Measurements from ENCODE around the gene CPNE8.

Gene CPNE8

DNA sequence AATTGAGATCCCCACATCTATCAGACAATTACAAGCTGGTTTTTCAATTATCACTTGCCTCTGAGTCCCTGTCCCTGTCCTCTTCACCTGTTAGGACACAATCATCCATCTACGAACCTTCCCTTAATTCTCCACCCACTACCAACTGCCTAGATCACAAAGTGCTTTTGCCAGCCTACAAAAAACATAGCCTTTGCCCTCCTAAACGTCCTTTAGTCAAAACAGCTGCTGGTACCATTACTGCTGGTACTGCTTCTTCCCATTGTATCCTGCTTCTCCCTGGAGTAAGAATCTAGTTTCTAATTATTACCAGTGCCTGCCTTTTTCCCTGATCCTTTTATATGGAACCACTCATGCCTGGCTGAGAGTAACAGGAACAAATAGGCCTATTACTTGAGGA is 82.1 kb downstream of the CPNE8 start:
- FAIRE-seq = no peak

DNA sequence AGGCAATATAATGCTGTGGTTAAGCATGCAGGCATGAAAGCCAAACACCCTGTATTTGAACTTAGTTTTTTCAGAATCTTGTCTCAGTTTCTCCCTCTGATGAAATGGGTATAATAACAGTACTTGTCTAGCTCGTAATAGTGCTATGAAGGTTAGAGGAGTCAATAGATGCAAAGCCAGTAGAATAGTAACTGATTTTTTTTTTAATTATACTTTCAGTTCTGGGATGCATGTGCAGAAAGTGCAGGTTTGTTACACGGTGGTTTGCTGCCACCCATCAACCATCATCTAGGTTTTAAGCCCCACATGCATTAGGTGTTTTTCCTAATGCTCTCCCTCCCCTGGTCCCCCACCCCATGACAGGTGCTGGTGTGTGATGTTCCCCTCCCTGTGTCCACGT is 87.4 kb downstream of the CPNE8 start:
- no peak for FAIRE-seq

DNA sequence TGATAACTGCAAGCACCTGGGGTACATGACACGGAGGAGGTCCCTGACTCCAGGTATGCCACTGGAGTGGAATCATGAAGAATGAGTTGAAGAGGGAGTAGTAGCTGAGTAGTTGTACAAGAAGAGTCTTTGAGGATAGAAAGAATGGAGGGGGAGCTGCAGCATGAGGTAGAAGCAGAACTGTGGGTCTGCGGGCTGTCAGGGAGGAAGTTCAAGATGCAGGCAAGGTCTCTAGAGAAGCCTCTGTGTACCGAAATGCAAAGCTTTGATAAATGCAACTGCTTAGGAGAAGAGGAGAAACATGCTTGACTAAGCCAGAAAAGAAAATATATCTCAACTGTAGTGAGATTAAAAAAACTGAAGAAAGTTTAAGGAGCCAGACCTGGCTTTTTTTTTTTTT is 91.5 kb downstream of the CPNE8 start:
- FAIRE-seq = no peak

DNA sequence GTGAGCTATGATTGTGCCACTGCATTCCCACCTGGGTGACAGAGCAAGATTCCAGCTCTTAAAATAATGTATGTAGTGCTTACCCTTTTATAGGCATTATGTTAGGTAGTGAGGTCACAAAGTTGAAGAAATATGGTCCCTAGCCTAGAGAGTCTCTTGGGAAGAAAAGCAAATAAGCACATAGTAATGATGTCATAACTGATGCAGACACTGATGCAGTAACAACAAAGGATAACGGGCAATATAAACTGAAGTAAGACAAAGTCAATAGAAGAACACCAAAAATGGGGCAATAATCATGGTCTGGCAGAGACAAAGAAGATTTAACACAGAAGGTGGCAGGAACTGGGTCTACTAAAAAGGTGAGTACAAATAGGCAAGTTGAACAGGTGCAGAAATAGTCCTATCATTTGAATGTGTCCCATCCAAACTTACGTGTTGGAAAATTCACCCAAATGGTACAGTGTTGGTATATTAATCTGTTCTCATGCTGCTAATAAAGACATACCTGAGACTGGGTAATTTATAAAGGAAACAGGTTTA is 93.5 kb downstream of the CPNE8 start:
- no peak for FAIRE-seq

DNA sequence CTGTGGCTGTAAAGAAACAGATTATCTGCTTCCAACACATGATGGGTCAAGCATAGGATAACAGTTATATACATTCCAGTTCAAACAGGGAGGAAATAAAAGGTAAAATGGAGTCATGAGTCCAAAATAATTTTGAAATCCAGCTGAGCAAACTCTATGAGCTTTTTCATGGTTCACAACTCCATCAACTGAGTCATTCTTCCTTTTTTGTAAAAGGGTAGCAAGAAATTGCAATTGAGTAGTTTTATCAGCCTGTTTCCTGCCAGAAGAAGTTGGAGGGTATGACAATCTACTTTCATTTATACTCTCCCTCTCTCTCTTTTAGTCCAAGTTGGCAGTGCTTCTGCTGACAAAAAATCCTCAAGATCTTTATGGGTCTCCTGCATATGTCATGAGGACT is 95.6 kb downstream of the CPNE8 start:
- no peak for FAIRE-seq

DNA sequence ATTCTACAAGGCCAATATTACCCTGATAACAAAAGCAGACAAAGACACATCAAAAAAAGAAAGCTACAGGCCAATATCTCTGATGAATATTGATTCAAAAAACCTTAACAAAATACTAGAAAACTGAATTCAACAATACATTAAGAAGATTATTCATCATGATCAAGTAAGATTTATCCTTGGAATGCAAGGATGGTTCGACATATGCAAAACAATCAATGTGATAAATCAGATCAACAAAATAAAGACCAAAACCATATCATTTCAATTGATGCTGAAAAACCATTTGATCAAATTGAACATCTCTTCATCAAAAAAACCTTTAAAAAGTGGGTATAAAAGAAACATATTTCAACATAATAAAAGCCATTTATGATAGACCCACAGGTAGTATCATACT is 117.3 kb downstream of the CPNE8 start:
- FAIRE-seq = no peak

DNA sequence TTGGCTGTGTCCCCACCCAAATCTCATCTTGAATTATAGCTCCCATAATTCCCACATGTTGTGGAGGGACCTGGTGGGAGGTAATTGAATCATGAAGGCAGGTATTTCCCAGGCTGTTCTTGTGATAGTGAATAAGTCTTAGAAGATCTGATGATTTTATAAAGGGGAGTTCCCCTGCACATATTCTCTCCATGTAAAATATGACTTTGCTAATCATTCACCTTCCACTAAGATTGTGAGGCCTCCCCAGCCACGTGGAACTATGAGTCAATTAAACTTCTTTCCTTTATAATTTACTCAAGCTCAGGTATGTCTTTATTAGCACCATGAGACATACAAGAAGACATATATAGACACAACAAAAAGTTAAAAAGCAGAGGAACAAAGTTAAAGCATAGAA is 120.0 kb downstream of the CPNE8 start:
- FAIRE-seq = no peak

DNA sequence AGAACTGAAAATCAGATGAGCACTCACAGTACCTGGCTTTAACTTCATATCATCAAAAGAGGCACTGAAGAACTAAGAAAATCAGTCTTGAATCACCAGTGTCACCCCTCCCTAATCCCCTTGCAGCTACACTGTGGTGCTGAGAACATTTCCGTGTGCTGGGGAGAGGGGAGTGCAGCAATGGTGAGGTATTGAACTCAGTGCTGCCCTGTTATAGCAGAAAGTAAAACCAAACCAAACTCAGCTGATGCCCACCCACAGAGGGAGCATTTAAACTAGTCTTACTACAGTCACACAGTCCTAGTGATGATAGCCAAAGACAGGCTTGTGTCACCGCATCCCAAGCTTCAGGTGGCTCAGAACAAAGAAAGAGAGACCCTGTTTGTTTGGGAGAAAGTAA is 122.1 kb downstream of the CPNE8 start:
- FAIRE-seq = no peak

DNA sequence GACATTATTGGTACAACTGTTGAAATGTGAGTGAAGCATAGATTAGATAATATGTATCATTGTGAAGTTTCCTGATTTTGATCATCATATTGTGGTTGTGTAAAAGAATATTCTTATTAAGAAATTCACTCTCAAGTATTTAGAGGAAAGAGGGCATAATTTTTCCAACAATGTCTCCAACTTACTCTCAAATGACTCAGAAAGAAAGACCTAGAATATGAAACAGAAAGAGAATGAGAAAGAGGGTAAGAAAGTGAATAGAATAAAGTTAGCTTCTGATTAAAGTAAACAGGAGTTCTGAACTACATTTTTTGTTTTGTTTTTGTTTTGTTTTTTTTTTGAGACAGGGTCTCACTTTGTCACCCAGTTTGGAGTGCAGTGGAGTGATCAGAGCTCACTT is 123.0 kb downstream of the CPNE8 start:
- no peak for FAIRE-seq

DNA sequence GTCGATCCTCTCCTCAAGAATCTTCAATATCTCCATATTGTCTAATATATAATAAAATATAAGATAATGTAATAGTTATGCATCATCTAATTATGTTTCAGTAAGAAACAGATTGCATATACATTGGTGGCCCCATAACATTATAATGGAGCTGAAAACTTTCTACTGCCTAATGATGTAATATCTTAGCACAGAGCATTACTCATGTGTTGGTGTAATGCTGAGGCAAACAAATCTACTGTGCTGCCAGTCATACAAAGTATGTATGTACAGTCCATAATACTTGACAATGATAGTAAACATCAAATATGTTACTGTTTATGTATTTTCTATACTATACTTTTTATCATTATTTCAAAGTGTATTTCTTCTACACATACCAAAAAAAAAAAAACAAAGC is 128.7 kb downstream of the CPNE8 start:
- no peak for FAIRE-seq

DNA sequence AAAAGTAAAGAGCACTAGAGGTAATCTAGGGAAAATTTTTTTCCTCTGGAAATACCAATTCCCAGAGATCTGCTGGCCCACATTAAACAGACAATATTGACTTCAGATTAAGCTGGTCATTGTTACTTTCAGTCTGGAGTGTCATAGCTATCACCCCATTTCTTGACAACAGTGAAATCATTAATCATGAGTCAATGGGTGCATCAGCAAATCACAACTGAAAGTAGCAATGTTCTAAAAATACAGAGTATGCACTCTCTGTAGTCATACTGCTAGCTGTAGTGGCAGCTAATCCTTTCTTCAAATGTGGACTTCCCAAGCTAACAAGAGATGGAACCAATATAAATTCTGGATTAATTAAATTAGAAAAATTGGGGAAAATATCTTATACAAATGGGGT is 129.9 kb downstream of the CPNE8 start:
- FAIRE-seq = no peak

DNA sequence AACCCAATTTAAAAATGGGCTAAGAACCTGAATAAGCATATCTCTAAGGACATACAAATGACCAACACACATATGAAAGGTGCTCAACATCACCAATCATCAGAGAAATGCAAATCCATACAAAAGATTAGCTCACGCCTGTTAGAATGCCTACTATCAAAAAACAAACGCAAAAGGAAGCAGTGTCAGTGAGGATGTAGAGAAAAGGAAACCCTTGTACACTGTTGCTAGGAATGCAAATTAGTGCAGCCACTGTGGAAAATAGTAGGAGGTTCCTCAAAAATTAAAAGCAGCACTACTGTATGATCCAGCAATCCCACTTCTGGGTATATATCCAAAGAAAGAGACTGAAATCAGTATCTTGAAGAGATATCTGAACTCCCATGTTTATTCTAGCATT is 133.0 kb downstream of the CPNE8 start:
- FAIRE-seq = no peak

DNA sequence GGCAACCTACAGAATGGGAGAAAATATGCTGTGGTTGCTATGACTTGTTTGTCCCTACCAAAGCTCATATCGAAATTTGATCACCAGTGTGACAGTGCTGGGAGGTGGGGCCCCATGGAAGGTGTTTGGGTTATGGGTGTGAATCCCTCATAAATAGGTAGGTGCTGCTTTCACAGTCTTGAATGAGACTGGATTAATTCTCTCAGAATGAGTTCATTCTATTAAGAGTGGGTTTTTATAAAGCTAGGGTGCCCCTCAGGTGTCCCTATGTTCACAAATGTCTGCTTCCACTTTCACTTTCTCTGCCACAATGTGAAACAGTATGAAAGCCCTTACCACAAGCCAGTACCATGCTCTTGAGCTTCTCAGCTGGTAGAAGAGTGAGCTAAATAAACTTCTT is 133.5 kb downstream of the CPNE8 start:
- no peak for FAIRE-seq

DNA sequence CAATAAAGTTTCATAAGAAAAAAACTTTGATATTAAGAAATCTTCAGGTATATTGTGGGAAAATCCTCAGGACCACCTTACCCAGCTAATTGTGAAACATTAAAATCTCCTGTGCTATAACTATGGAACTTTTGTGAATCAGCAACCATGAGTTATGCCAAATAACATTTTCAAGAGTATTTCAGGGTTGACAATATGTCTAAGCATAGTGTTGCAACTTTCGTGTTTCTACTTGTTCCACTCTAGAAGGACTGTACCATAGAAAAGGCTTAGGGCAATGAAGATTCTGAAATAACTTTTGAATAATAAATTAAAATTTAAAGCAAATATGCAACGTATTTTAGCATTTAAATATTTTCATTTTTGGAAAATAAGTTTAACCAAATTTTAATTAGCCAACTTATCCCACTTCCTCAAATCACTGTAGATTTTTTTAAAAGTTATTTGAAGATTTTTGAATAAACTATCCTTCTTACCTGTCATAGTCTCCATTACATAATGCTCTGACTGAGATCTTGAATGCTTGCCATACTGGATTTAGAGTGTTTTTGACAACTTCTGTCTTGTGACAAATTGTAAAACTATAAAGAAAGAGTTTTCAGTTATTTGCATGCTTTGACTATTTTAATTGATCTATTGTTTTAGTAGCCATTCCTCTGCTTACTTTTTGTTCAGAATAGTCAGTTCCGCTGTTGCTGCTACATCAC is 143.6 kb downstream of the CPNE8 start:
- no peak for FAIRE-seq

DNA sequence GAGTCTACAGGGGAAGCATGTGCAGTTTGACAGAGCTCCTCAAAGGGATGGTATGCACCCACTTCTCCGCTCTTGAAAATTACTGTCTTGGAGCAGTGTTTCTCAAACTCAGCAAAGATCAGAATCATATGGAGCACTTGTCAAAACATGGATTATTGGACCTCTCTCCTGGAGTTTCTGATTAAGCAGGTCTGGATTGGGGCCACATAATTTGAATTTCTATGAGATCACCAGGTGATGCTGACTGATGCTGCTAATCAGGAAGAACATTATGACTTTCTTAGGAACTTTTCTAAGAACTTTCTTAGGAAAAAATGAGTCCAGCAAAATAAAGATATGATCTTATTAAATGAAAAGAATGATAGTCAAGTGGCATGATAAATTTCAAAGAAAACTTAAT is 144.3 kb downstream of the CPNE8 start:
- FAIRE-seq = no peak

DNA sequence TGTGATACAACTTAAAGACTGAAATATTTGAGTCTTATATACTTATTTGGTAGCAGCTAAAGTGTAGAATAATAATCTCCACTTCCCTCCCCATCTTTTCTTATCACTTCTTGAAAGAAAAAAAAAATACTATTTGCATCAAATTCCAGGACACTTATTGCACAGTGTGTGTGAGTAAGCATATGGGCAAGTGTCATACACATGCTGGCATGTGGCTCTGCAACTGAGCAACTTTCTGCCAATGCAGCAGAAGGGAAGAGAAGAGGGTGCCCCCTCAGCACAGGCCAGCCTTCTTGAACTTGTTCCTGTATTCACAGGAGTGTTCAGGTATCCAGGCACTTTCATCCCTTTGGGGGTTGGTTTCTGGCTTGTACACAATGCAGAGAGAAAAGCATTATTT is 145.8 kb downstream of the CPNE8 start:
- no peak for FAIRE-seq

DNA sequence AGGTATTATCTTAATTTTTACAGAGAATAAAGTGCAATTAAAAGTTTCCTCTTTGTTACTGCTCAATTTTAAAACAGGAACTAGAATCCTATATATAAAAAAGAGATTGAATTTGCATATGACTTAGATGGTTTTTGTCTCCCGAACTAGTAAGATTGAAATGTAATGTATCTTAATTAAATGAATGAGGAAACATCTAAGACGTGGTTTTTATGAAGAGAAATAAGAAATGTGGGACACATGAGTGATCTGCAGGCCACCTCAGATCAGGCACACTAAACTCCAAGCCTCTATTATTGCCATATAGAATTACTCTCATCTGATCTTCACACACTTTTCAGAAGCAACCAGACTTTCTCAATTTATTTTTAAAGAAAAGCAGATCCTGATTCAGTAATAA is 158.6 kb downstream of the CPNE8 start:
- no peak for FAIRE-seq

DNA sequence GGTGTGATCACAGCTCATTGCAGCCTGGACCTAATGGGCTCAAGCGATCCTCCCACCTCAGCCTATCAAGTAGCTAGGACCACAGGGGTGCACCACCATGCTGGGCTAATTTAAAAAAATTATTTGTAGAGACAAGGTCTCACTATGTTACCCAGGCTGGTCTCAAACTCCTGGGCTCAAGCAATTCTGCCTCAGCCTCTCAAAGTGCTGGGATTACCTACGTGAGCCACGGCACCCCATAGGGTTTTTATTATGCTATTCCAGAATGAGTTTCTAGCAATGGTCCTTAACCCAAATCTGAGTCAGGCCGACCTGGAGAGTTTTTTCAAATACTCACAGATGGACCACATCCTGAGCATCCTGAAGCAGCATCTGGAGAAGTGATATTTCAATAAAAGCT is 159.8 kb downstream of the CPNE8 start:
- no peak for FAIRE-seq

DNA sequence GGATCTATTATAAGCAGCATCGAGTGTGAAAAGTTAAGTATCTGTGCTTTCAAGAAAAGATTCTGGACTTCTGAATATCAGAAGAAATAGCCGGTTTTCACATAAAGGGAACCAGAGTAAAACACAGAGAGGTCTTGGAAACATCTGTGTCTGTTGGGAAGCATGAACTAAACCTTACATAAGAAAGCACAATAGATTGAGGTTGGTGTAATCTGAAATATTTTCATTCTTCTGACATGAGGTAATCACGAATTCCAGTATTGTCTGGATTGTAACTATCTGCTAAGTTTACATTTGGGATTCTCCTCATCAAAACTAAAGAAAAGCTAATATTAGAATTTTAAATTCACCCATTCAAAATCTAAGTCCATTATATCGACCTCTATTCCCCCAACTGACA is 161.3 kb downstream of the CPNE8 start:
- no peak for FAIRE-seq

DNA sequence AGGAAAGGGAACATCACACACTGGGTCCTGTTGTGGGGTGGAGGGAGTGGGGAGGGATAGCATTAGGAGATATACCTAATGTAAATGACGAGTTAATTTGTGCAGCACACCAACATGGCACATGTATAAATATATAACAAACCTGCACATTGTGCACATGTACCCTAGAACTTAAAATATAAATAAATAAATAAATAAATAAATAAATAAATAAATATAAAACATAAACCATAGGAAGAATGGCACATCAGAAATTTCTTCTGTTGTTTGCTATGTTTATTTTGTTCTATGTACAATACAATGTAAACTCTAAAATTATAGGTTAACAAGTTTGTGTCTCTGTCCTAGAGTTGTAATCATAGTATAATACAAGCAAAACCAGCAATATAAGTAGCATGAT is 162.9 kb downstream of the CPNE8 start:
- peak; percentile 38 for FAIRE-seq

DNA sequence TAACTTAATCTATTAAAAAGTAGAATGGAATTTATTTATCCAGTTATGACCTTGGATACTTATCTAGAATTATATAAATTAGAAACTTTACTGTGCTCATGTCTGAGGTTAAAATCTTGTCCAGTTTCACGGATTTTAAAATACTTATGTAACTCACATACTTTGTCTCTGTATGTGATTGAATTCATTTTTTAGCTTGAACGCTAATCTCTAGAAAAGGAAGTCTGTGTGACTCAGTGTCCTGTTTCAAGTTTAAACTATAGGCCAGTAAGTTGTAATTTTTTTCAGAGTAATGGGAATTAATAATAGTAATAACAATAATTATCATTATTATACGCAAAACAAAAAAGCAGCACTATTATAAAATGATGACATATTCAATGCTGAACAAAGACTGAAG is 168.6 kb downstream of the CPNE8 start:
- no peak for FAIRE-seq

DNA sequence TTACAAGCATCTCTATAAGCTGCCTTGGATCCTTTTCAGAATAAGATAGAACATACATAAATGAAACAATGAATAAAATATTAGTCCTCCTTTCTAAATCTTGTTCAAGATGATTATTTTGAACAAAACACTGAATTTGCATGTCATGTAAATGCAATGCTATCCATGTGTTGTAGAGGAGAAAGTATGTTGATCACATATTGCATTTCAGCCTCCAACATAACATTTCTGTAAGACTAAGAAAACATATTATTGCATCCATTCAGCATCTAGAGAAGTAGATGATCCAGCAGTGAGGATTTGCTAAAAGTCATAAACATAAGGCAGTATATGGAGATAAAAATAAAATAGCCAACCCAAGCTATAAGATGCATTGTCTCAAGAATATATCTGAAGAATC is 172.6 kb downstream of the CPNE8 start:
- FAIRE-seq = no peak

DNA sequence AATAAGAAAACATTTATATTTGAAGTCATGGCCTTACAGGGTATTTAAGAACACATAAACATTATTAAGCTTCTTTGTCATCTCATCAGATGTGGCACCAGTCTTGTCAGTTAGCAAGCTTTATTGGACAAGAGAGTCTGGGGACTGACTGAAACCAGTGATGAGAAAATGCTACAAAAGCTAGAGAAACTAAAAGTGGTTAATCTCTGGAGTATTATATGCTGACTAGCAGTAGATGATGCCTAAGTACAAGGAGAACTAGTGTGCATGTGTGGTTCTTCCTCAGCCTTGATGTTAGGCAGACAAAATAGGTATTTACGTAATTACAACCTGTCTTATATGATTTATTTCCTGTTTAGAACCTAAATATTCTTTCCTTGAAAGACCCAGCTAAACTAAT is 176.5 kb downstream of the CPNE8 start:
- no peak for FAIRE-seq

DNA sequence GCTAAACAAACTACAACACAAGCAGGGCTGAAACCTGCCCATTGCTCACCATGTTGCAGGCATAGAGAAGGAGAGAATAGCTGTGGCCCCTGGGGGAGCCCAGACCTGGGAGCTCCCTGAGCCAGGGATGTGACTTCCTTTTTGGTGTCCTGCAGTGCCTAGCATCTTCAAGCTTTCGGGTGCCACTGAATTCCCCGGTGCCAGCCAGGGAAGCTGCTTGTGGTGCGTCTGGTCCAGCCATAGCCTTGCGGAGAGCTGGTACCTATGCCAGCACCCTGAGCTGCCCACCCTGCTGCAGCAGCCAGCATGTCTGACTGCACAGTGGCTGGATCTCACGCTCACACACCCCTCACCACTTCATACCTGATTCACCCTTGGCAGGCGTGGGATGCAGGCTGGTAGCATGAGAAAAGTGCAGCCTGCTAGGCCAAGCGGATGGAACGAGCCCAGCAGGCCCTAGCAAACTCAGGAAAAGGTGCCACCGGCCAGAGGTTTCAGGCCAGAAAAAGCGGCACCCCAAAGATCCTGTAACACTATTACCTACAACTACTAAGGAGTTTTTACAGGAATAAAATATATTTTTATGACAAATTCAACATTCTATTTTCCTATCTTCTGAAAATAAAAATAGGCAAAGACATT is 183.7 kb downstream of the CPNE8 start:
- no peak for FAIRE-seq

DNA sequence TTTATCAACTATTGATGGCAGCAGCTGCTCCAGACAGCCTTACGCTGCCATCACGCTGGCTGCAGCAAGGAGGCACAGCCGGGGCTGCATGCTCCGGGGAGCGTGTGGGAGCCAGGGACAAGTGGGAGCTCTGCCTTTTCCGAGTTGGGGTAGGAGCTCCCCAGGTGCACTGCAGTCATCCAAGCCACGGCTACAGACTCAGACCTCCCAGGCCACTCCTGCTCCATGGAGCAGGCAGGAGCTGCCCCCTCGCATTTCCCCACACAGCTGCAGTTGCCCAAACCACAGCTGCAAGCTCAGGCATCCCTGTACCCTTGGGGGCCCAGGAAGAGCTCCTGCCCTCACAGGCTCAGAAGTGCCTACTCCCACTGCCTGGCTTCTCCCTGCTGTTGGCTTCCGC is 184.7 kb downstream of the CPNE8 start:
- no peak for FAIRE-seq

Measured in colon (tissue), 2 donors.